Gastroesophageal sphincter (tissue), 4 donors: ENCODE results near the gene PPM1A. TPM values are rescaled to one million over a fixed set of nuclear protein-coding genes. Genes with fewer than 3 reads are reported as not detected.

Experiments used
- ATAC-seq: fragments of 150-250 bp; one replicate; pipeline ENCODE4 v1.9.1; 2016; ENCODE audit warnings: mild to moderate bottlenecking, moderate library complexity
- H3K27ac ChIP-seq, 4 donors: fragments of 200-600 bp; sonication (generic) in 3 of 4; 1 replicate in 3 of 4; 2 replicates in 1 of 4; pipeline ENCODE4 v1.5.1; 2016 to 2019
- H3K27me3 ChIP-seq: fragments of 200-600 bp; sonication (generic); one replicate; pipeline ENCODE4 v1.5.1; 2019
- H3K36me3 ChIP-seq, 2 donors: fragments of 200-600 bp; sonication (generic); one replicate each; pipeline ENCODE4 v1.5.1; 2019; ENCODE audit warnings: control low read depth in 1 of 2
- H3K4me1 ChIP-seq, 3 donors: fragments of 200-600 bp; sonication (generic); 1 replicate in 2 of 3; 2 replicates in 1 of 3; pipeline ENCODE4 v1.5.1; 2016 to 2019; ENCODE audit warnings: control low read depth in 2 of 3
- H3K4me3 ChIP-seq, 2 donors: fragments of 200-600 bp; sonication (generic); one replicate each; pipeline ENCODE4 v1.5.1; 2019; ENCODE audit warnings: mild to moderate bottlenecking in 1 of 2, moderate library complexity in 1 of 2
- H3K9me3 ChIP-seq, 3 donors: fragments of 200-600 bp; sonication (generic); one replicate each; pipeline ENCODE4 v1.5.1; 2017 to 2019; ENCODE audit warnings: control low read depth in 2 of 3
- EP300 ChIP-seq: sonication (generic); formaldehyde crosslinking; IDR thresholded peaks from one replicate; pipeline ENCODE4 v1.6.1; 2017; ENCODE audit warnings: antibody characterized with exemption, mild to moderate bottlenecking
- POLR2A ChIP-seq, 2 donors: fragments of 450-650 bp; IDR thresholded peaks; one replicate each; pipeline ENCODE4 v1.6.1; 2017; ENCODE audit warnings: antibody characterized with exemption in 2 of 2, mild to moderate bottlenecking in 2 of 2, moderate library complexity in 1 of 2
- POLR2AphosphoS5 ChIP-seq: sonication (generic); formaldehyde crosslinking; IDR thresholded peaks from one replicate; pipeline ENCODE4 v1.6.1; 2017; ENCODE audit warnings: antibody characterized with exemption
- WGBS, 2 donors: methylation state at CpG; one replicate each; pipeline ENCODE4 v1.1.5; 2018; ENCODE audit warnings: low coverage in 1 of 2; 5-methylcytosine and 5-hydroxymethylcytosine counted together
- total RNA-seq, 4 donors: library from RNA; depleted of rRNA; stranded (reverse); fragments of >200 nt; gene quantifications; one replicate each; pipeline ENCODE4 v1.1.0, GENCODE V29; 2016
- TF ChIP-seq, protein P1 (sequence below), 4 experiments: fragments of 200-600 bp in 2 of 4; fragments of 450-650 bp in 2 of 4; sonication (generic) in 1 of 4; IDR thresholded peaks; one replicate each; pipeline ENCODE4 v1.5.1; 2017 to 2019; ENCODE audit warnings: antibody characterized with exemption in 4 of 4, mild to moderate bottlenecking in 2 of 4, moderate library complexity in 2 of 4

Gene PPM1A
- total RNA-seq, 4 donors from 2014 or later = 57.1 to 82.2 (median 70.0) TPM

DNA sequence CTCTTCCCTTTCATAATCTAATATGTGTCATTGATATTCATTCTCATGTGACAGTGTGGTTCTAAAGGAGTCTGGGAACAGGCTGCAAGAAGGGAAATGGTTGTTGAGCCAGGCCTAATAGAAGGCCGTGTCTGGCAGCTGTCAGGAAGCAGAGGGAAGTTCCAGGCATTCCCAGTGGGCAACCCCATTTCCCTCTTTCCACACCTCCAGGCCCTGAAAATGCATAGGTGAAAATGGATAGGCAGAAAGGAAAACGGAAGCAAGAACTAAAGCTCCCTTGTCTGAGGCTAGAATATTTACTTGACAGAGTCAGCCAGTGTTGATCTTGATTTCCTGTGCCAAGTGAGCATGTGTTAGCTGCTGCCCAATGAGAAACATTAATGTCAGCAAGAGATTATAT lies 97.7 kb downstream of the PPM1A start:
- Histone ChIP-seq H3K27ac (no peak overlapping the region), H3K36me3 (no peaks in the 10 kb centered on the region), H3K27me3 (no peaks in the 10 kb centered on the region), H3K9me3 (no peaks in the 10 kb centered on the region), H3K4me3 (no peak overlapping the region), H3K4me1 (peaks cover 0 to 9% (median 3%) of the 10 kb centered on the region in 3 donors)
- no peak for ATAC-seq
- WGBS, 2 donors = 46 to 50% methylated on average over 2 of the region's 2 CpGs
- TF ChIP-seq POLR2A (IDR thresholded peaks at IDR 0.05) (no peak), EP300 (no peak), POLR2AphosphoS5 (no peak)
- TF ChIP-seq, protein P1, sequence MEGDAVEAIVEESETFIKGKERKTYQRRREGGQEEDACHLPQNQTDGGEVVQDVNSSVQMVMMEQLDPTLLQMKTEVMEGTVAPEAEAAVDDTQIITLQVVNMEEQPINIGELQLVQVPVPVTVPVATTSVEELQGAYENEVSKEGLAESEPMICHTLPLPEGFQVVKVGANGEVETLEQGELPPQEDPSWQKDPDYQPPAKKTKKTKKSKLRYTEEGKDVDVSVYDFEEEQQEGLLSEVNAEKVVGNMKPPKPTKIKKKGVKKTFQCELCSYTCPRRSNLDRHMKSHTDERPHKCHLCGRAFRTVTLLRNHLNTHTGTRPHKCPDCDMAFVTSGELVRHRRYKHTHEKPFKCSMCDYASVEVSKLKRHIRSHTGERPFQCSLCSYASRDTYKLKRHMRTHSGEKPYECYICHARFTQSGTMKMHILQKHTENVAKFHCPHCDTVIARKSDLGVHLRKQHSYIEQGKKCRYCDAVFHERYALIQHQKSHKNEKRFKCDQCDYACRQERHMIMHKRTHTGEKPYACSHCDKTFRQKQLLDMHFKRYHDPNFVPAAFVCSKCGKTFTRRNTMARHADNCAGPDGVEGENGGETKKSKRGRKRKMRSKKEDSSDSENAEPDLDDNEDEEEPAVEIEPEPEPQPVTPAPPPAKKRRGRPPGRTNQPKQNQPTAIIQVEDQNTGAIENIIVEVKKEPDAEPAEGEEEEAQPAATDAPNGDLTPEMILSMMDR (IDR thresholded peaks at IDR 0.05) = no peak

DNA sequence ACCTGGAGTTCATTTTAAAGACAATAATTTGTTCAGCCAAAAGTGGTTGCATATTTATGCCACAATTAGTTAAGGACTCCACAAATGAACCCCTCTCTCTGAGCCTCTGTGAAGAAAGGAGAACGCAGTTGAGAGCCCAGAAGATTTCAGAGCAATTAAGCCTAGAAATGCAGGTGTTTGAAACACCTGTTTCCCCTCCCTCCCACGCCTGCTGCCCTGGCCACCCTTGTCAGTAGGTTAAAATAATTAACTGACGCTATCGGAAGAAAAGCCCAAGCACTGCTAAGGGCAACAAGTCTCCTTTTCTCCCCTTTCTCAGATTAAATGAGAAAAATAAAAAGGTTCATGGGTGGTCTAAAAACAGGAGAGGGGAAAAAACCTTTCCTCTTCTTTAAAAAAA lies 99.2 kb downstream of the PPM1A start:
- Histone ChIP-seq H3K36me3 (no peaks in the 10 kb centered on the region), H3K27me3 (no peaks in the 10 kb centered on the region), H3K4me1 (peaks cover 0 to 9% (median 3%) of the 10 kb centered on the region in 3 donors), H3K4me3 (no peak overlapping the region), H3K27ac (no peak overlapping the region), H3K9me3 (no peaks in the 10 kb centered on the region)
- 60 to 89% methylated on average over 1 to 4 of the region's 4 CpGs for WGBS, 2 donors
- TF ChIP-seq, protein P1 (IDR thresholded peaks at IDR 0.05) = no peak
- ATAC-seq = no peak

Other genes with a start within 250 kb of the PPM1A start
- gene PCNX4, start 157.3 kb upstream of the PPM1A start, total RNA-seq = 10 to 100 TPM; 30.0 to 65.7 (median 40.2) TPM
- 10 to 100 TPM; 55.1 to 92.4 (median 60.6) TPM for gene DHRS7, start 83.8 kb upstream of the PPM1A start, total RNA-seq
- 1 to 10 TPM in 1 of 4 donors, under 1 TPM in 1, not detected in 2; 0.31 to 1.1 TPM for gene C14orf39, start 236.8 kb downstream of the PPM1A start, total RNA-seq